GM13977 (cell line): ENCODE results near the gene C11orf21.

Experiments used
- DNase-seq: peaks from one replicate; pipeline ENCODE4 v3.0.0; 2012; ENCODE audit warnings: low spot score
- in situ Hi-C: fragments of 300-500 bp; cut with MboI; formaldehyde crosslinking; loops from one replicate; pipeline ENCODE4 v1.12.0; 2022; ENCODE audit warnings: low sequenced_read_pairs, low pct_unique_long_range_greater_than_20kb, mixed read lengths, inconsistent platforms; ENCODE audit not compliant: unreplicated experiment
- TF ChIP-seq, protein P1 (sequence below): IDR thresholded peaks from 2 replicates; pipeline ENCODE4 v1.5.1; 2012; ENCODE audit warnings: mild to moderate bottlenecking, control low read depth; ENCODE audit not compliant: insufficient read depth; ENCODE audit errors: extremely low read depth, missing control alignments

Gene C11orf21

DNA sequence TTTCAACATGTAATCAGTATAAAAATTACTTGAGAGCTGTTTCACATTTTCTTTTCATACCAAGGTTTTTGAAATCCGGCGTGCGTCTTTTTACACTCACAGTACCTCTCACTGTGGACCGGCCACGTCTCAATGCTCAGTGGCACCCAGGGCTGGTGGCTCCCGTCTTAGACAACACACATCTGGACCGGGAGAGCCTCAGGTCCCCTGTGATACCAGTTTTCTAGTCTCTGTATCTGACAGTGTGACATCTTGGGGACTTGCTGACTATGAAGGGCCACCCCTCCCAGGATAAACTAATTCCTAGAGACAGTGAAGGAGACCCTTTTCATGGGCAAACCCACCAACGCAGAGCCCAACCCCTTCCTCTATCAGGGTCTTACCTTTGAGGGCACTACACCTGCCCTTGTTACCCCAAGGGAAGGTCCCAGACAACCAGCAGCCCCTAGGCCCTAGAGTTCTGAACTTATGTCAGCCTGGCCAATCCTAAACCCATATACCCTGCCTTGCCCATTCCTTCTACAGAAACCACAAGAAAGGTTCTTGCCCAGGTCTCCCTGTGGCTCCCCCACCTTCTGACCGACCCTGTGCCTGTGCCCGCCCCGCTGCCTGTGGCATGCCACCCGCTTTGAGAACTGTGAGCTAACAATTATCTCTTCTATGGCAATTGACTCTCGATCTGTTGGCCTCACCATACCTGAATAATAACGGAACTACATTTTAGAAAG, 25.3 kb downstream of the C11orf21 start:
- DNase-seq: no peak
- TF ChIP-seq, protein P1, sequence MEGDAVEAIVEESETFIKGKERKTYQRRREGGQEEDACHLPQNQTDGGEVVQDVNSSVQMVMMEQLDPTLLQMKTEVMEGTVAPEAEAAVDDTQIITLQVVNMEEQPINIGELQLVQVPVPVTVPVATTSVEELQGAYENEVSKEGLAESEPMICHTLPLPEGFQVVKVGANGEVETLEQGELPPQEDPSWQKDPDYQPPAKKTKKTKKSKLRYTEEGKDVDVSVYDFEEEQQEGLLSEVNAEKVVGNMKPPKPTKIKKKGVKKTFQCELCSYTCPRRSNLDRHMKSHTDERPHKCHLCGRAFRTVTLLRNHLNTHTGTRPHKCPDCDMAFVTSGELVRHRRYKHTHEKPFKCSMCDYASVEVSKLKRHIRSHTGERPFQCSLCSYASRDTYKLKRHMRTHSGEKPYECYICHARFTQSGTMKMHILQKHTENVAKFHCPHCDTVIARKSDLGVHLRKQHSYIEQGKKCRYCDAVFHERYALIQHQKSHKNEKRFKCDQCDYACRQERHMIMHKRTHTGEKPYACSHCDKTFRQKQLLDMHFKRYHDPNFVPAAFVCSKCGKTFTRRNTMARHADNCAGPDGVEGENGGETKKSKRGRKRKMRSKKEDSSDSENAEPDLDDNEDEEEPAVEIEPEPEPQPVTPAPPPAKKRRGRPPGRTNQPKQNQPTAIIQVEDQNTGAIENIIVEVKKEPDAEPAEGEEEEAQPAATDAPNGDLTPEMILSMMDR: no peak
- in situ Hi-C loops: no loop called here

DNA sequence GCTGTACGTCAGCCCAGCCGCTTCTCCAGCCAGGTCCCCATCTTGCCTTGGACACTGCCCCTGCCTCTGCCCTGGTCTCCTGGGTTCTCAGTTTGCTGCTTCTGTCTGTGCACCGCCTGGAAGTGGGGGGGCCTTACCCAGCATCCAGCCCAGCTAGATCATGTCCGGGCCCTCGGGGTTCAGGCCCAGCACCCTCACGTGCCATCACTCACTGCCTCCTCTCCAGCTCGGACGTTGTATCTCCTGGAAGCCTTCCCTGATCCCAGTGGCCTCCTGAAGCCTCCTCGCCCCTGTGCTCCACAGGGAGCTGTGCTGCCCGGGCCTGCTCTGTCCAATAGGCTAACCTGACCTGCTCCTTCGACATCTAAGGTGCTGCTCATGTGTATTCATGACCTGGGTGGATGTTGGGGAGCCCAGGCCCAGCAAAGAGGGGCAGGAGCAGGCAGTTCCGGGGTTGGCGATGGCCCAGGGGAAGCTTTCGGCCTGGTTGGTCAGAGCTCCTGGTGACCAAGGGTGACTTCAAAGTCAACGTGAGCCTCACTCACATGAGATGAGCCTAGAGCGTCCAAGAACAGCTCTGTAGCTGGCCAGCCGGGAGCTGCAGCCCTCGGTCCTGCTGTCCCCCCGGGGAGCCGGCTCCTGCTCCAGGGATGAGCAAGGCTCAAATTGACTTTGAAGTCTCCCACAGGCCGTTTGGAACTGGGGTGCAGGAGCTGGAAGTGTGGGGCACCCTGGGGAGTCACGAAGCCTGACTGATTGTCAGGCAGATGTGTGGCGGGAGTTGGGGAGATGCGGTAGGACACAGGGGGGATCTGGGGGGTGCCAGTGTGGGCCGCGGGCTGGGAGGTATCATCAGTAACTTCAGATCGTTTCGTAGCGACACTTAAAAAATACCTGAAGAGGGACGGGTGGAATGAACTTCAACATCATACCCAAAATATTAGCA, 26.1 kb downstream of the C11orf21 start:
- no peak for DNase-seq
- TF ChIP-seq, protein P1: no peak
- in situ Hi-C loops: no loop called here

GRCh38 chr11:2273771-2274170, 27.9 kb downstream of the C11orf21 start:
- DNase-seq: no peak
- in situ Hi-C loops: no loop called here
- TF ChIP-seq, protein P1: no peak

- TF ChIP-seq, protein P1: no peak
- no peak for DNase-seq
- in situ Hi-C loops: no loop called here
Observed at GRCh38 chr11:2273311-2273710, 28.4 kb downstream of the C11orf21 start.

DNA sequence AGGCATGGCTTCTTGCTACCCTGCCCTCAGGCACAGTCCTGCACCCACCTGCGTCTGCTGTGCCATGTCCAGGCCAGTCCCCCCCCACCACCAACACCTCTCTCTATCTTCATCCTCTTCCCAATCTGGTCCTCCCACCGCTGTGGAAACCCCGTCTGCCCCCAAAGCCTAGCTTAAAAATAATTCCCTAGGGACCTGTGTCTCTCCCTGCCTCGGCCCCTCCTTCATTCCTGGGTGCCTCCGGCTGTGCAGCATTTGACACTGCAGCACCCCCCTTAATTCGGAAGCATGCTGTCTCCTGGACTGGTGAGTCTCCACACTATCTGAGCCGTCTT, 28.8 kb downstream of the C11orf21 start:
- TF ChIP-seq, protein P1: no peak
- in situ Hi-C loops: no loop called here
- DNase-seq: no peak

- in situ Hi-C loops: no loop called here
- TF ChIP-seq, protein P1: no peak
- no peak for DNase-seq
Observed at GRCh38 chr11:2272228-2272945, 29.3 kb downstream of the C11orf21 start.
